OCI-LY7 (cell line): ENCODE data around the gene RFPL3. TPM values are rescaled to one million over a fixed set of nuclear protein-coding genes. Genes with fewer than 3 reads are reported as not detected.

Experiments
- BruUV-seq: library from RNA; stranded (reverse); fragments of 400-500 nt; replicated peaks from 2 replicates; lab custom pipeline; 2021; lab: Mats Ljungman, UMichigan
- CTCF ChIA-PET: fragments of 300-600 bp; sonication (Branson Sonifier 250); formaldehyde crosslinking; loops from one replicate; lab custom pipeline; 2022; ENCODE audit warnings: antibody characterized with exemption; ENCODE audit not compliant: unreplicated experiment; lab: Charles Lee
- POLR2A ChIA-PET: fragments of 300-600 bp; sonication (Branson Sonifier 250); formaldehyde crosslinking; loops from one replicate; lab custom pipeline; 2022; ENCODE audit warnings: antibody characterized with exemption; lab: Charles Lee
- DNase-seq: peaks from one replicate; pipeline ENCODE4 v3.0.0-alpha.2; 2015; ENCODE audit warnings: low spot score
- H2AFZ ChIP-seq: fragments of 200-600 bp; sonication (generic), shearing (Covaris generic); 2 replicates; pipeline ENCODE4 v1.6.1; 2014; ENCODE audit warnings: mild to moderate bottlenecking, antibody characterized with exemption, low read length, moderate library complexity
- H3K27ac ChIP-seq: fragments of 200-600 bp; sonication (generic); 2 replicates; pipeline ENCODE4 v1.5.1; 2014; ENCODE audit warnings: mixed run types, low read depth, mild to moderate bottlenecking, moderate library complexity, low read length, inconsistent platforms; ENCODE audit not compliant: poor library complexity, severe bottlenecking
- H3K36me3 ChIP-seq: fragments of 200-600 bp; sonication (generic); 2 replicates; pipeline ENCODE4 v1.6.1; 2014; ENCODE audit warnings: mild to moderate bottlenecking, antibody characterized with exemption, low read length, moderate library complexity, mixed read lengths; ENCODE audit not compliant: insufficient read depth
- H3K4me1 ChIP-seq: fragments of 200-600 bp; sonication (generic); 2 replicates; pipeline ENCODE4 v1.5.1; 2014; ENCODE audit warnings: mild to moderate bottlenecking, low read length; ENCODE audit not compliant: insufficient read depth, poor library complexity, severe bottlenecking
- H3K4me2 ChIP-seq: fragments of 200-600 bp; sonication (generic); 2 replicates; pipeline ENCODE4 v1.6.1; 2014; ENCODE audit warnings: mild to moderate bottlenecking, low read length
- H3K4me3 ChIP-seq: fragments of 200-600 bp; sonication (generic); 2 replicates; pipeline ENCODE4 v1.5.1; 2014; ENCODE audit warnings: mild to moderate bottlenecking, low read depth, low read length; ENCODE audit not compliant: poor library complexity, severe bottlenecking
- H3K79me2 ChIP-seq: fragments of 200-600 bp; sonication (generic); 2 replicates; pipeline ENCODE4 v1.6.1; 2016; ENCODE audit warnings: low read depth, mild to moderate bottlenecking, low read length, moderate library complexity, mixed read lengths; ENCODE audit not compliant: insufficient read depth
- H3K9me2 ChIP-seq: fragments of 200-600 bp; sonication (generic); 2 replicates; pipeline ENCODE4 v1.6.1; 2016; ENCODE audit warnings: mild to moderate bottlenecking, low read length, mixed read lengths; ENCODE audit not compliant: insufficient read depth
- H3K9me3 ChIP-seq: fragments of 200-600 bp; sonication (generic); 2 replicates; pipeline ENCODE4 v1.6.1; 2014; ENCODE audit warnings: mild to moderate bottlenecking, mixed run types, low read length, mixed read lengths
- H4K20me1 ChIP-seq: fragments of 200-600 bp; sonication (generic); 2 replicates; pipeline ENCODE4 v1.6.1; 2014; ENCODE audit warnings: mild to moderate bottlenecking, antibody characterized with exemption, low read length, moderate library complexity, mixed read lengths; ENCODE audit not compliant: insufficient read depth
- EZH2phosphoT487 ChIP-seq: fragments of 200-600 bp; sonication (generic); IDR thresholded peaks from 2 replicates; pipeline ENCODE4 v1.6.1; 2018; ENCODE audit warnings: low read depth, borderline replicate concordance, mild to moderate bottlenecking, mixed run types, antibody characterized with exemption, low read length, moderate library complexity, mixed read lengths
- intact Hi-C: fragments of 100-400 bp; cut with micrococcal nuclease; formaldehyde crosslinking; loops from one replicate; pipeline ENCODE4 v1.10.0; 2022; ENCODE audit not compliant: unreplicated experiment
- total RNA-seq, 2 experiments: library from RNA; depleted of rRNA in 1 of 2; stranded (reverse); fragments of >200 nt in 1 of 2; shearing (Covaris generic) in 1 of 2; gene quantifications; 2 replicates each; pipeline ENCODE4 v1.2.3, GENCODE V29; 2014 to 2022
- TF ChIP-seq, protein P1 (sequence below): fragments of 200-600 bp; sonication (generic); conservative IDR thresholded peaks from 2 replicates; pipeline ENCODE4 v1.5.1; 2014; ENCODE audit warnings: mild to moderate bottlenecking, antibody characterized with exemption, low read length, moderate library complexity, mixed read lengths

Gene RFPL3
- total RNA-seq, 2 experiments from 2014 or later = not detected

DNA sequence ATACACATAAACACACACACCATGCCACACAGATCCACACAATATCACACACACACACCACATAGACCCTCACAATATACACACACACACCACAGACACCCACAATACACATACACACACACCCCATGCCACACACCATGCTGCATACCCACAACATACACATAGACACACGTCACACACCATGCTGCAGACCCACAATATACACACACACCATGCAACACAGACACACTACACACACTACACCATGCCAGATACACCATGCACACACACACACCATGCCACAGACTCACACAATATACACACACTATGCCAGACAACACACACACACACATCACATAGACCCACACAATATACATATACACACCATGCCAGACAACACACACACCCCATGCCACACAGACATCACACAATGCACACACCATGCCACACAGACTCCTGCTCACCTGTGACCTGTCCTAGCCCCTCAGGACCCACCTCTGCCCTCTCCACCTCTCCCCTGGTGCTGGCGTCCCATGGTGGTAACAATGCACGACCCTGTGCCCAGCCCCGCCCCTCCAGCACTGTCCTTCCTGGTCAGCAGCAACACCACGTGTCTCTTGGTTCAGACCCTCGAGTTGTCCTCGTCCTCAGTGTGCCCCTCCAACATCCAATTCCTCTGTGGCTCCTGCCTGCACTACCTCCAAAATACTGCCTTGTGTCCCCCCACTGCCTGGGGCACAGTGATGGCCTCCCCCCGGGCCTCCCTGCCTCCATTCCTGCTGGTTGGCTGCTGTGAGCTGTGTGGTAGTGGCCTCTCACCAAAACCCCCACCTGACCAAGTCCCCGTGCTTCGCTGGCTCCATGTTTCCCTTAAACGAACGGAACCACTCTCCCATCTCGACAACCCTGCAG, 23.7 kb upstream of the RFPL3 start:
- no TSS peak for BruUV-seq
- POLR2A ChIA-PET = no interaction called here
- CTCF ChIA-PET = interaction anchor here (0.7 kb wide), 1 partner anchor 125 kb away, joined by 8 read pairs; no protein-coding TSS in a partner anchor

DNA sequence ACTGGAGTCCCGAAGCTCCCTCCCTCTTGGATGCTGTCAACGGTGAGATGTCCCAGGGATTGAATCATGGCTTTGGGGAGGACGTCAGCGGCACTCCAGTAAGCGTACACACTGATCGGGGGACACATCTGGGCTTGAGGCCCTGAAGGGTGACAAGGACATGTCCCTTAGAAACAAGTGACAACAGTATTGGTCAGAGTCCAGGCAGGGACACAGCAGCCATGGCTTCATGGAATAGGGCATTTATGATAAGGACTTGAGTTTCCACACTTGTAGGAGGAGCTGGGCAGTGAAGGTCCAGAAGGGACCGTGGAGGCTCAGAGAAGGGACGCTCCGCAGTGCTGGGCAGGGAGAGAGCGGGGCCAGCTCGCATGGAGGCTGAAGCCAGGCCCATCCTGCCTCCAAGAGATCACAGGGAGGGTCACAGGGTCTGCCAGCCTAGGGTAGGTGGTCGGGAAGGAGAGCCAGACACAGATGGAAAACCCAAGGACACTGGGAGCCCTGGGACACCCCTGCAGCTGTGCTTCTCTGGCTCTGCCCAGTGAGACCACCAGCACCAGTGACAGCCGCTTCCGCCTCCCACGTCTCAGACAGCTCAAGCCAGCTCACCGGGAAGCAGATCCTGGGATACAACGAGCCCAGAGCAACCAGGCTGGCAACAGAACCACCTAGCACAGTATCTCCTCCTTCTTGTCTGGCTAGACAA, 22.9 kb upstream of the RFPL3 start:
- H3K4me1 ChIP-seq = no peaks in the 10 kb centered on the region
- ChIA-PET CTCF (no interaction called here), POLR2A (no interaction called here)
- no peaks in the 10 kb centered on the region for H3K79me2 ChIP-seq
- H3K4me2 ChIP-seq = no peak overlapping the region
- H3K9me2 ChIP-seq = no peaks in the 10 kb centered on the region
- no TSS peak for BruUV-seq
- no peak overlapping the region for H3K27ac ChIP-seq
- no peaks in the 10 kb centered on the region for H3K9me3 ChIP-seq
- no peak overlapping the region for H2AFZ ChIP-seq
- no peak for DNase-seq
- intact Hi-C loops = no loop called here
- H3K36me3 ChIP-seq = no peaks in the 10 kb centered on the region
- H4K20me1 ChIP-seq = no peaks in the 10 kb centered on the region
- no peak overlapping the region for H3K4me3 ChIP-seq
- TF ChIP-seq, protein P1, sequence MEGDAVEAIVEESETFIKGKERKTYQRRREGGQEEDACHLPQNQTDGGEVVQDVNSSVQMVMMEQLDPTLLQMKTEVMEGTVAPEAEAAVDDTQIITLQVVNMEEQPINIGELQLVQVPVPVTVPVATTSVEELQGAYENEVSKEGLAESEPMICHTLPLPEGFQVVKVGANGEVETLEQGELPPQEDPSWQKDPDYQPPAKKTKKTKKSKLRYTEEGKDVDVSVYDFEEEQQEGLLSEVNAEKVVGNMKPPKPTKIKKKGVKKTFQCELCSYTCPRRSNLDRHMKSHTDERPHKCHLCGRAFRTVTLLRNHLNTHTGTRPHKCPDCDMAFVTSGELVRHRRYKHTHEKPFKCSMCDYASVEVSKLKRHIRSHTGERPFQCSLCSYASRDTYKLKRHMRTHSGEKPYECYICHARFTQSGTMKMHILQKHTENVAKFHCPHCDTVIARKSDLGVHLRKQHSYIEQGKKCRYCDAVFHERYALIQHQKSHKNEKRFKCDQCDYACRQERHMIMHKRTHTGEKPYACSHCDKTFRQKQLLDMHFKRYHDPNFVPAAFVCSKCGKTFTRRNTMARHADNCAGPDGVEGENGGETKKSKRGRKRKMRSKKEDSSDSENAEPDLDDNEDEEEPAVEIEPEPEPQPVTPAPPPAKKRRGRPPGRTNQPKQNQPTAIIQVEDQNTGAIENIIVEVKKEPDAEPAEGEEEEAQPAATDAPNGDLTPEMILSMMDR = no peak
- no peak for TF ChIP-seq EZH2phosphoT487

More for the DNA sequence above, 23.7 kb upstream of the RFPL3 start:
- DNase-seq = no peak
- no peaks in the 10 kb centered on the region for H4K20me1 ChIP-seq
- no peak overlapping the region for H3K4me2 ChIP-seq
- no peak overlapping the region for H3K4me3 ChIP-seq
- H3K36me3 ChIP-seq = no peaks in the 10 kb centered on the region
- no peaks in the 10 kb centered on the region for H3K9me2 ChIP-seq
- no peaks in the 10 kb centered on the region for H3K4me1 ChIP-seq
- intact Hi-C loops = no loop called here
- TF ChIP-seq, protein P1 = no peak
- TF ChIP-seq EZH2phosphoT487 = no peak
- H2AFZ ChIP-seq = no peak overlapping the region
- H3K27ac ChIP-seq = no peak overlapping the region
- H3K9me3 ChIP-seq = no peaks in the 10 kb centered on the region
- no peaks in the 10 kb centered on the region for H3K79me2 ChIP-seq
